Endothelial cell of umbilical vein (primary cell): ENCODE measurements around the gene LENEP. TPM values are rescaled to one million over a fixed set of nuclear protein-coding genes. Genes with fewer than 3 reads are reported as not detected.

Source experiments
- BruUV-seq: library from RNA; stranded (reverse); fragments of 400-500 nt; replicated peaks from 2 replicates; lab custom pipeline; 2021; lab: Mats Ljungman, UMichigan
- CTCF ChIA-PET: fragments of 300-600, 350-600 bp; sonication (Branson Sonifier 250); formaldehyde crosslinking; loops from one replicate; lab custom pipeline; 2021; ENCODE audit warnings: antibody characterized with exemption, inconsistent platforms; lab: Charles Lee
- POLR2A ChIA-PET: fragments of 300-600, 350-600 bp; sonication (Branson Sonifier 250); formaldehyde crosslinking; loops from one replicate; lab custom pipeline; 2021; ENCODE audit warnings: antibody characterized with exemption, inconsistent platforms; lab: Charles Lee
- DNase-seq: peaks from one replicate; pipeline ENCODE4 v3.0.0-alpha.2; 2011; ENCODE audit warnings: low read depth, low spot score
- FAIRE-seq: peaks from 2 replicates; lab custom pipeline; 2011; peaks lifted over from hg19 to GRCh38; lab: Jason Lieb, UNC
- H2AFZ ChIP-seq: 2 replicates; pipeline ENCODE4 v1.6.0; 2012; ENCODE audit warnings: low read depth, low read length, control low read depth, inconsistent platforms
- H3K27ac ChIP-seq: 2 replicates; pipeline ENCODE4 v1.5.1; 2011; ENCODE audit warnings: low read depth, mild to moderate bottlenecking, control low read depth, low read length, moderate library complexity; ENCODE audit not compliant: insufficient read depth
- H3K27me3 ChIP-seq, 2 experiments: 2 replicates each; pipeline versions ENCODE4 v1.6.0 to v1.6.1; 2011; ENCODE audit warnings: low read length in 2 of 2, mixed read lengths in 1 of 2; ENCODE audit not compliant: control insufficient read depth in 2 of 2, insufficient read depth in 2 of 2
- H3K36me3 ChIP-seq, 2 experiments: 2 replicates in 1 of 2; 3 replicates in 1 of 2; pipeline ENCODE4 v1.5.1; 2011; ENCODE audit warnings: low read length in 2 of 2, mild to moderate bottlenecking in 1 of 2, moderate library complexity in 1 of 2; ENCODE audit not compliant: control insufficient read depth in 2 of 2, insufficient read depth in 2 of 2; ENCODE audit errors: extremely low read depth in 1 of 2
- H3K4me1 ChIP-seq: 3 replicates; pipeline ENCODE4 v1.5.1; 2011; ENCODE audit warnings: mild to moderate bottlenecking, low read length; ENCODE audit not compliant: control insufficient read depth, insufficient read depth; ENCODE audit errors: extremely low read depth
- H3K4me2 ChIP-seq: 2 replicates; pipeline ENCODE4 v1.6.1; 2011; ENCODE audit warnings: low read length, control low read depth, mixed read lengths; ENCODE audit not compliant: insufficient read depth
- H3K4me3 ChIP-seq, 3 experiments: fragments of 200-600 bp in 1 of 3; sonication (generic), shearing (Covaris generic) in 1 of 3; replicated peaks in 1 of 3; 2 replicates each; pipeline ENCODE4 v1.5.1; 2011 to 2016; ENCODE audit warnings: control low read depth in 3 of 3, low read length in 3 of 3, mild to moderate bottlenecking in 2 of 3, inconsistent platforms in 1 of 3, low read depth in 1 of 3, moderate library complexity in 1 of 3; ENCODE audit not compliant: insufficient read depth in 1 of 3
- H3K79me2 ChIP-seq: 2 replicates; pipeline ENCODE4 v1.6.0; 2012; ENCODE audit warnings: low read length, inconsistent platforms; ENCODE audit not compliant: control insufficient read depth, insufficient read depth
- H3K9ac ChIP-seq: replicated peaks from 2 replicates; pipeline ENCODE3; 2011; ENCODE audit warnings: low read length, control low read depth; ENCODE audit not compliant: insufficient read depth; ENCODE audit errors: extremely low read depth
- H3K9me1 ChIP-seq: replicated peaks from 3 replicates; pipeline ENCODE4 v1.6.0; 2011; ENCODE audit warnings: mild to moderate bottlenecking, low read length; ENCODE audit not compliant: control insufficient read depth, insufficient read depth; ENCODE audit errors: extremely low read depth
- H3K9me3 ChIP-seq: replicated peaks from 2 replicates; pipeline ENCODE4 v1.5.1; 2012; ENCODE audit warnings: low read length, inconsistent platforms; ENCODE audit not compliant: control insufficient read depth, insufficient read depth
- H4K20me1 ChIP-seq: replicated peaks from 2 replicates; pipeline ENCODE3; 2011; ENCODE audit warnings: mild to moderate bottlenecking, low read length; ENCODE audit not compliant: control insufficient read depth, insufficient read depth; ENCODE audit errors: extremely low read depth
- EZH2 ChIP-seq: IDR thresholded peaks from 2 replicates; pipeline ENCODE4 v1.6.1; 2012; ENCODE audit warnings: borderline replicate concordance, low read depth, mild to moderate bottlenecking, moderate library complexity, low read length, inconsistent platforms; ENCODE audit not compliant: severe bottlenecking
- FOS ChIP-seq: IDR thresholded peaks from 2 replicates; pipeline ENCODE4 v1.6.1; 2011; ENCODE audit warnings: mild to moderate bottlenecking, low read length, moderate library complexity, borderline replicate concordance; ENCODE audit not compliant: insufficient read depth
- GATA2 ChIP-seq: IDR thresholded peaks from 2 replicates; pipeline ENCODE4 v1.7.0; 2011; ENCODE audit warnings: low read depth, mild to moderate bottlenecking, moderate library complexity, mixed read lengths, low read length; ENCODE audit not compliant: insufficient read length, insufficient read depth
- JUN ChIP-seq: IDR thresholded peaks from 2 replicates; pipeline ENCODE4 v1.6.1; 2011; ENCODE audit warnings: borderline replicate concordance, low read depth; ENCODE audit not compliant: insufficient read length, insufficient read depth
- MYC ChIP-seq: IDR thresholded peaks from one replicate; pipeline ENCODE4 v1.6.1; 2011; ENCODE audit warnings: mild to moderate bottlenecking, low read depth, low read length
- POLR2A ChIP-seq: IDR thresholded peaks from 2 replicates; pipeline ENCODE4 v1.6.1; 2012; ENCODE audit warnings: low read depth, mild to moderate bottlenecking, control low read depth, low read length
- POLR2AphosphoS5 ChIP-seq: IDR thresholded peaks from 2 replicates; pipeline ENCODE4 v1.6.1; 2012; ENCODE audit warnings: low read depth, mild to moderate bottlenecking, control low read depth, low read length, moderate library complexity; ENCODE audit not compliant: insufficient read depth
- dilution Hi-C: fragments of 300-500 bp; cut with MboI; formaldehyde crosslinking; loops from one replicate; pipeline ENCODE4 v1.15.0; 2019; ENCODE audit warnings: low sequenced_read_pairs; ENCODE audit not compliant: extremely low pct_ligation_motif_present
- intact Hi-C: fragments of 100-400 bp; cut with micrococcal nuclease; formaldehyde crosslinking; loops from one replicate; pipeline ENCODE4 v1.10.0; 2022
- polyA plus RNA-seq, 4 experiments: library from polyadenylated mRNA; depleted of rRNA in 3 of 4; stranded (reverse) in 3 of 4; unstranded in 1 of 4; fragments of >200 nt; gene quantifications; 2 replicates each; pipeline versions ENCODE4 v1.2.1 to v1.2.3, GENCODE V29; 2011 to 2012; ENCODE audit warnings: missing spikeins in 1 of 4
- total RNA-seq: library from RNA; stranded (reverse); gene quantifications from 2 replicates; pipeline ENCODE4 v1.2.3, GENCODE V29; 2021
- TF ChIP-seq, protein P1 (sequence below): IDR thresholded peaks from 2 replicates; pipeline ENCODE4 v1.6.1; 2011; ENCODE audit not compliant: insufficient read depth, insufficient read length
- TF ChIP-seq, protein P2 (sequence below), 2 donors: IDR thresholded peaks; 1 replicate in 1 of 2; 2 replicates in 1 of 2; pipeline ENCODE4 v1.5.1; 2011; ENCODE audit warnings: low read length in 2 of 2, mild to moderate bottlenecking in 2 of 2, moderate library complexity in 2 of 2, control low read depth in 1 of 2, inconsistent platforms in 1 of 2, low read depth in 1 of 2; ENCODE audit not compliant: insufficient read depth in 1 of 2; ENCODE audit errors: extremely low read depth in 1 of 2

Gene LENEP
- total and polyA plus RNA-seq, 2 donors (not counting 3 experiments of a cell fraction or from before 2014, with no cell fraction given), result 0.64 TPM; not detected in 1

DNA sequence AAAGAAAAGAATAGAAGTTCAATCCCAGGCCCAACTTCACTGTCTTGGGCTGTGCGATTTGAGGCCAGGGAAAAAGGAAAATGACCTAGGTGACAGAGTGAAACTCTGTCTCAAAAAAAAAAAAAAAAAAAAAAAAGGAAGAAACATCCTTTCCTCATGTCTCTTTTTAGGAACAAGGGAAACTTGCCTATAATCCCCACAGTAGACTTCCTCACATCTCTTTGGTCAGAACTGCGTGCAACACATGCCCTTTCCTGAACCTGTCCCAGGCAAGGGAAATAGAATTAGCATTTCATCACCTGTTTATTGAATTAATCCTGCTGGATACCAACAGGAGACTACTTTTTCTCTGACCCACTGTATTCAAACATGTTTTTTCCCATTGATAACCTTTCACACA is 42.5 kb downstream of the LENEP start:
- no peak for DNase-seq
- no peak overlapping the region for H3K4me2 ChIP-seq
- H4K20me1 ChIP-seq, result no peaks in the 10 kb centered on the region
- peaks cover 4% of the 10 kb centered on the region for H3K4me1 ChIP-seq
- no peak overlapping the region for H3K27ac ChIP-seq
- H2AFZ ChIP-seq, result no peak overlapping the region
- CTCF ChIA-PET, result interaction anchor here (1.8 kb wide), 1 partner anchor 19 kb away, joined by 8 read pairs; no protein-coding TSS in a partner anchor
- H3K4me3 ChIP-seq, result no peak overlapping the region
- intact Hi-C loops, result no loop called here
- H3K9ac ChIP-seq, result no peak overlapping the region
- no peaks in the 10 kb centered on the region for H3K9me3 ChIP-seq
- BruUV-seq, result no TSS peak
- no peaks in the 10 kb centered on the region for H3K36me3 ChIP-seq
- H3K79me2 ChIP-seq, result no peaks in the 10 kb centered on the region
- dilution Hi-C loops, result no loop called here
- FAIRE-seq, result no peak
- POLR2A ChIA-PET, result no interaction called here
- no peaks in the 10 kb centered on the region for H3K9me1 ChIP-seq
- H3K27me3 ChIP-seq, result peaks cover 0 to 5% of the 10 kb centered on the region in 2 experiments
- no peak for TF ChIP-seq MYC
- TF ChIP-seq, protein P1, sequence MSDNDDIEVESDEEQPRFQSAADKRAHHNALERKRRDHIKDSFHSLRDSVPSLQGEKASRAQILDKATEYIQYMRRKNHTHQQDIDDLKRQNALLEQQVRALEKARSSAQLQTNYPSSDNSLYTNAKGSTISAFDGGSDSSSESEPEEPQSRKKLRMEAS, result no peak
- TF ChIP-seq EZH2, result no peak
- TF ChIP-seq, protein P2, sequence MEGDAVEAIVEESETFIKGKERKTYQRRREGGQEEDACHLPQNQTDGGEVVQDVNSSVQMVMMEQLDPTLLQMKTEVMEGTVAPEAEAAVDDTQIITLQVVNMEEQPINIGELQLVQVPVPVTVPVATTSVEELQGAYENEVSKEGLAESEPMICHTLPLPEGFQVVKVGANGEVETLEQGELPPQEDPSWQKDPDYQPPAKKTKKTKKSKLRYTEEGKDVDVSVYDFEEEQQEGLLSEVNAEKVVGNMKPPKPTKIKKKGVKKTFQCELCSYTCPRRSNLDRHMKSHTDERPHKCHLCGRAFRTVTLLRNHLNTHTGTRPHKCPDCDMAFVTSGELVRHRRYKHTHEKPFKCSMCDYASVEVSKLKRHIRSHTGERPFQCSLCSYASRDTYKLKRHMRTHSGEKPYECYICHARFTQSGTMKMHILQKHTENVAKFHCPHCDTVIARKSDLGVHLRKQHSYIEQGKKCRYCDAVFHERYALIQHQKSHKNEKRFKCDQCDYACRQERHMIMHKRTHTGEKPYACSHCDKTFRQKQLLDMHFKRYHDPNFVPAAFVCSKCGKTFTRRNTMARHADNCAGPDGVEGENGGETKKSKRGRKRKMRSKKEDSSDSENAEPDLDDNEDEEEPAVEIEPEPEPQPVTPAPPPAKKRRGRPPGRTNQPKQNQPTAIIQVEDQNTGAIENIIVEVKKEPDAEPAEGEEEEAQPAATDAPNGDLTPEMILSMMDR (IDR thresholded peaks at IDR 0.05; ENCODE audit: extremely low read depth in 1 of 2, insufficient read depth in 1 of 2, low read depth in 1 of 2, low read length in 2 of 2), result no peak
- no peak for TF ChIP-seq GATA2
- TF ChIP-seq POLR2AphosphoS5, result no peak
- TF ChIP-seq POLR2A, result no peak
- no peak for TF ChIP-seq FOS
- no peak for TF ChIP-seq JUN
